HG03064 (cell line): Measurements from ENCODE around the gene CCK.
"Not testable (repeated sequence)": the region's sequence is repeated elsewhere in the genome, so short reads cannot be mapped to it uniquely, and the experiment has no call there.

Source experiments
- ATAC-seq: cut with Tn5 transposase; IDR thresholded peaks from one replicate; pipeline ENCODE4 v1.9.1; 2021; ENCODE audit warnings: low read depth; ENCODE audit not compliant: unreplicated experiment

Gene CCK

GRCh38 chr3:42266085-42266484 is at the start of gene CCK:
TSS of gene CCK (minus strand) at chr3:42266185. CDS start at chr3:42263630, 2,555 bp downstream.
- ATAC-seq: no peak

DNA sequence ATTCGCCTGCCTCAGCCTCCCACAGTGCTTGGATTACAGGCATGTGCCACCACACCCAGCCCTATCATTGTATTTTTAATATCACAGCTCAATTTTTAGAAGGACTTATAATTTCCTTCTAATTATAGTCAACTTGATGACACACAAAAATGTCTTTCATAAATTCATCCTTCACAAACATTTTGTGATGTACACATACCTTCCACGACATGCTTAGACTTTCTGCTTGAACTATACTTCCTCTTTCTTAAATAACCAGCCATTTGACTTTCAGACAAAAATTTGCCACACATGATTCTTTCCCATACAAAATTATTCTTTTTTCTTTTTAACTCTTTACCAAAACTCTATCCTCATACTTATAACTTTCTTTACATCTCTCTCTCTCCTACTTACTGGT is 48.4 kb upstream of the CCK start:
- no peak for ATAC-seq

- ATAC-seq: no peak
These were observed 42.7 kb upstream of the CCK start for GRCh38 chr3:42308651-42309050.

DNA sequence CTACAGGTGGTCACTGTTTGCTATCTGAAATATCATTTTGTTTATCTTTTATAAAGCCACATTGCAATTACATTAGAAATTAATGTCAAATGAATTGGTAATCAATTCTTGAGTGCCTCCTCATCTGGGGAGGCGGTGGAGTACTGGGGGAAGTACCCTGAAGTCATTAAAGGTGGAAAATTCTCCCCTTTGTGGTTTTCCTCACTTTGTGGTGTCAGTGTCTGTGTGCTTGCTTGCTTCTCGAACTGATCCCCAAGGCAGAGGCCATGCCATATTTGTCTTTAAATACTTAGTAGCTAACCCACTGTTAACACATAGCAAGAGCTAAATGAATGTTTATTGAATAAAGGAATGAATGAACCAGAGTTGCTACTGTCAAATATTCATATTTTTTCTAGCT is 40.5 kb upstream of the CCK start:
- ATAC-seq: no peak

- ATAC-seq: peak; percentile 49
These were observed 37.1 kb upstream of the CCK start for GRCh38 chr3:42302924-42303634.

DNA sequence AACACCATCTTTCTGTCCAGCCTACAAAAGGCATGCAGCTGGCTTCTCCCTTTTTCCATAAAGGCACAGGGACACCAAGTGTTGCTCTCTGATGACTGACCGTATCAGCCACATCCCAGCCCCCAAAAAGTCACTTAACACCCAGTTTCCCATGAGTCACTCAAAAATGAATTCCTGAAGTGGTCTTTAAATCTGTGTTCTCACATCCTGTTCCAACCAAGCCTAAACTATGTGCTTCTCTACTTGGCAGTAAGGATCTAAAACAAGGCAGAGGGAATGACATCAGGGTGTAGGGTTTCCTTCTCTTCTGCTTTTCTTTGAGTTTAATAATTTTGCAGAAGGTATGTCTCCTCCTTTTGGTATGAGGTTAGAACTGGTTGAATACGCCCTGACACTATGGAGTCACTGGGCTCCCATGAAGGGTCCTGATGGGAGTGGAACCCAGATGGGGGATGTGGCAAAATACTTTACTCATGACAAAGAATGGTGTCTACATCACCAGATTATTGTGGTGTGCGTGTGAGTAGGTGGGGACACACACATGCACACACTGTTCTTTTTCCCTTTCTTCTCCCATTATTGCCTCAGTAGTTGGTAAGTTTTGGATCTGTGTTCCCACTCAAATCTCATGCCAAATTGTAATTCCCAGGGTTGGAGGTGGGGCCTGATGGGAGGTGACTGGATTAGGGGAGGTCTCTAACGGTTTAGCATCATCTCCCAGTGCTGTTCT is 35.6 kb upstream of the CCK start:
- ATAC-seq: no peak

GRCh38 chr3:42300778-42301177 is 34.8 kb upstream of the CCK start:
- no peak for ATAC-seq

DNA sequence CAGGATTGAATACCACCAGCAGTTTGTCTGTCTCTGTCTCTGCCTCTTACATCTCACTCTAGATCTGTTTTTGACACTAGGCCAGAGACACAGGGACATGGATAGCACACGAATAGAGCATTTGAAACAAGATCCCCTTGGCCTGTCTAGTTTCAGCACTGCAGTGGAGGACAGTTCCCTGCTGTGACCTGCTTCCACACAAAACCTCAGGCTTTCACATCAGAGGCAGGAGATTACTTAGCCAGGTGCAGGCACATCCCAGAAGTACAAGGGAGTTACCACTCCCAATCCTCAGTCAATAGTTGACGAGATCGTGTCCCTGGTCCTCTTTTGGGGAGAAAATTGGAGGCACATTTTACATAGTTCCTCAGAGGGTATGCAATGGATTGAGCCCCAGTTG is 34.0 kb upstream of the CCK start:
- no peak for ATAC-seq

DNA sequence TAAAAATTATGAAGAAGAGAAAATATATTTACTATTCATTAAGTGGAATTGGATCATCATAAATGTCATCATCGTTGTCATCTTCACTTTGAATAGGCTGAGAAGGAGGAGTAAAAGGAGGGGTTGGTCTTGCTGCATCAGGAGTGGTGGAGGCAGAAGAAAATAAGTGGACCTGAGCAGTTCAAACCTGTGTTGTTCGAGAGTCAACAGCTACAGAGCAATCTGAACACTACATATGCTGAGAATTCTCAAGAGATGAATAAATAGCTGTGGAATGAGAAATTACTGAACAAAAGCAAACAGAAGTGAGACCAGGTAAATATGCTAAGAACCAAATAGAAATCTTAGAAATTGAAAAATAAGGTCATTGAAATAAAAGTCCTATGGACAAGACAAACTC is 32.3 kb upstream of the CCK start:
- ATAC-seq: no peak

- ATAC-seq: no peak
These were observed 26.0 kb upstream of the CCK start for GRCh38 chr3:42292009-42292408.

DNA sequence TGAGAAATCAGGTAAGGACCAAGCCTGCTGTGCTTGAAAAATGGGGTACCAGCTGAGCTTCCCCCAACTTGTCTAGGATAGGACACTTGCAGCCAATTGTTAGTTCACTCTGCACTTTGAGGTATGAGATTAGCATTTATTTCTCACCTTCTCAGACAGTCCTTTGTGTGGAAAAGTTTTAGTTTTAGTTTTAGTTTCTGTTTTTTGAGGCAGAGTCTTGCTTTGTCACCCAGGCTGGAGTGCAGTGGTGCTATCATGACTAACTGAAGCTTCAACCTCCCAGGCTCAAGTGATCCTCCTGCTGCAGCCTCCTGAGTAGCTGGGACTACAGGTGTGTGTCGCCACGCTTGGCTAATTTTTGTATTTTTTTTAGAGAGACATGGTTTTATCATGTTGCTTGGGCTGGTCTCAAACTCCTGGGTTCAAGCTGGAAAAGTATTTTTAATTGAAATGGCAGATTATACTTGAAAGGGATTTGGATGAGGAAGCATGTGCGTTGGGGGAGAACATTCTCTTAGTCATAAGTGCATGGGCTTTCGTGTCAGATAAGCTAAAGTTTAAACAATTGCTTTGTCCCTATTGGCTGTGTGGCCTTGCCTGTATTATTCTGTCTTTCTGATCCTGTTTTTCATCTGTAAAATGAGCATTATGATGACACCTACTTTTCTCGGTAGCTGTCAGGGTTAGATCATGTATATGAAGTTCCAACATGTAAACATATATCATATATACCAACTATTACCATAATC is 25.2 kb upstream of the CCK start:
- ATAC-seq: no peak

DNA sequence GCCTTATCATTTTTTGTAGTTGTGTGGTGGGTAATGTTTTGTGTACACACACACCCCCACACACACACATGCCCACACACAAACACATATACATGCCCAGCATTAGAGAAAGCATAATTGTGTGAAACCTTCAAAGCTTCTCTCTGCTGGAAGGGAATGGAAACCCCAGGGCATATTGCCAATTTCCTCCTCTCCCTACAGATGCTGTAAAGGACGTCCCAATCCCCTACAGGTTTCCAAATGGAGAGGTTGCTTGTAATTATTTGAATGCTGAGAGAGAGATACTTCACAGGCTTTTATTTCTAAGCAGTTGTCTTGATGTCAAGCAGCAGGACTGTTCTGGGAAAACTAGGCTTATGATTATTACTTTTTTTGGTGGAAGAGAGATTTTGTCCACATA is 23.0 kb upstream of the CCK start:
- no peak for ATAC-seq

GRCh38 chr3:42288385-42288784 is 22.4 kb upstream of the CCK start:
- no peak for ATAC-seq

DNA sequence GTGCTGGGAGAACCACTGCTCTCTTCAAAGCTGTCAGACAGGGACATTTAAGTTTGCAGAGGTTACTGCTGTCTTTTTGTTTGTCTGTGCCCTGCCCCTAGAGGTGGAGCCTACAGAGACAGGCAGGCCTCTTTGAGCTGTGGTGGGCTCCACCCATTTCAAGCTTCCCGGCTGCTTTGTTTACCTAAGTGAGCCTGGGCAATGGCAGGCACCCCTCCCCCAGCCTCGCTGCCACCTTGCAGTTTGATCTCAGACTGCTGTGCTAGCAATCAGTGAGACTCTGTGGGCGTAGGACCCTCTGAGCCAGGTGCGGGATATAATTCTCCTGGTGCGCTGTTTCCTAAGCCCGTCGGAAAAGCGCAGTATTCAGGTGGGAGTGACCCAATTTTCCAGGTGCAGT is 21.4 kb upstream of the CCK start:
- ATAC-seq: not testable (repeated sequence)

DNA sequence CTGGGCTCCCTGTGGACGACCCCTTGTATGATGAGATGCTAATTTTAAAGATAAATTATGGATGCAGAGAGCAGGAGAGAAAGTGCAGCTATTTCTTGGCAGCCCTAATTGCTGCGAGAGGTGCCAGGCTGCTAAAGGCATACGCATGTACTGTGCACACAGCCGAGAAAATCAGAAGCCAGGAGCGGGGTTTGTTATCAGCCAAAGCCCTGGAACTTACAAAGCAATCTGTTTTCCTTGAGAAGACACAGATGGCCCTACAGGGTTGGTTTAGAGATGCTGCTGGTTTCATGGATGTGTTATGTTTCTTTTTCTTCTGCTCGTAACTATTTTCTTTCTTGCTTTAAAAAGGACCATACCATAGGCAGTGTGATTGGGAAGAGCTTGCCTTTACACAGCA is 11.7 kb upstream of the CCK start:
- no peak for ATAC-seq

DNA sequence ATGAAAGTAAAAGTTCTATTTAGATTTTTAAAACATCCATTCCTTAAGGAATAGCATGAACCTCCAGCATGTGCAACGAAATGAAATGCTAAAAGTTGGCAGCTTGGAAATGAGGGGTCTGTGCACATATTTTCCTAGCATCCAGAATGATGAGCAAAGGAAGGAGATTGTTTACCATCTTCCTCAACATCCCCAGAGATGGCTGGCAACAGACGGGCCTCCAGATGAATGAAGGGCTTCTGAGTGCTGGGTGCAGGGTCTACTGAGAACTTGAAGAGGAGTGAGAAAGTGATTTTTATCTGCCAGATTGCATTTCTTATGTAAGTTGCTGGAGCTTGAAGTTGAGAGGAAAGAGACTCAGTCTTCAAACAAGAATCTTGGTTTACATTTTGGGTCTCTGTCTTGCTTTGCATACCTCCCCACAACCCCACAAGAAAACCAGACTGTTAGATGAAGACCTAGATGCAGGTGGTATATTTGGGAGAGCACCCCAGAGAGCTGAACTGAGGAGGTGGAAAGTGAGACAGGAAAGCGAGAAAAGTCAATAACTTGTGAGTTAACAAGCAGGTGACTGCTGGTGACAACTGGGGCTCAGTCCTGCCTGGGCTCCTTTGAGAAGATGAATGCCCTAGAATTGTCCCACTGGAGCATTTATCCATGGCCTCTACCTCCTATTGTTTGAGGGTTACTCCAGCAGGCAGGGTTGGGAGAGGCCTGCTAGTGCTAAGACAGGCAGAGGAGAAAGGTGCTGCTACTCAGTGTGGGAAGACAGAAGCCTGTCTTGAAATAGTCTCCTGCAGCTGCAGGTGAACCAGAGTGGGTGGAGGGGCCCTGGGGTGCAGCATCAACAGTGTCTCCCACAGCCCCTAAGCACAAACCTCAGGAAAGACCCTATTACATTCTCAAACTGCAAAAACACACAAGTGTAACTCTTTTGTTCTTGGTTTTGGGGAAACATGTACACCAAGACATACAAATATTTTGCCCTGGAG is 10.5 kb upstream of the CCK start:
- ATAC-seq: peak; percentile 89

- ATAC-seq: no peak
These were observed 9.2 kb upstream of the CCK start for GRCh38 chr3:42275217-42275616.

GRCh38 chr3:42274266-42274665 is 8.3 kb upstream of the CCK start:
- no peak for ATAC-seq

DNA sequence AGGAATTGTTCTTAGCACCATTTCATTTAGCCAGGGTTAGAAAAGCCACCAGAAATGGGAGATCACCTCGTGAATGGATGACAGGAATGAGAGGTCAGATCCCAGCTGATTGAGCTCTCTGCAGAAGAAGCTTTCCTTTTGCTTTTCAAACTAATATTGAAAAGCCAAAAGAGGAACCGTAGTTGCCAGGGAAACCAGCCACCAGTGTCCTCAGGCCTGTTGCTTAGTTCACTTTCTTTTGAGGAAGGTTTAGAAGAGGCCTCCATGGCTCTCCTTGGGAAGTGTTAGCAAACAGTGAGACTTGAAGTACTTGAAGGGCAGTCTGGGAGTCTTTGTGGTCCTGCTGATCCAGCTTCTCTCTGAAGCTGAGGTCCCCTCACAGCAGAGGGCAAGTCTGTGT is 7.4 kb upstream of the CCK start:
- no peak for ATAC-seq

GRCh38 chr3:42271786-42272185 is 5.8 kb upstream of the CCK start:
- no peak for ATAC-seq
